Stimulated activated CD8-positive, alpha-beta memory T cell treated with anti-CD3 and anti-CD28 coated beads, Interleukin-2, amount 100 ng/mL, for 48 hours (primary cell): Measurements from ENCODE around the gene CIITA.

Experiments used
- DNase-seq, 2 donors: peaks; one replicate each; pipeline ENCODE4 v3.0.0-alpha.2; 2020; ENCODE audit warnings: low read depth in 2 of 2

Gene CIITA

GRCh38 chr16:10978871-10979446 is 102.0 kb downstream of the CIITA start:
- no peak for DNase-seq

DNA sequence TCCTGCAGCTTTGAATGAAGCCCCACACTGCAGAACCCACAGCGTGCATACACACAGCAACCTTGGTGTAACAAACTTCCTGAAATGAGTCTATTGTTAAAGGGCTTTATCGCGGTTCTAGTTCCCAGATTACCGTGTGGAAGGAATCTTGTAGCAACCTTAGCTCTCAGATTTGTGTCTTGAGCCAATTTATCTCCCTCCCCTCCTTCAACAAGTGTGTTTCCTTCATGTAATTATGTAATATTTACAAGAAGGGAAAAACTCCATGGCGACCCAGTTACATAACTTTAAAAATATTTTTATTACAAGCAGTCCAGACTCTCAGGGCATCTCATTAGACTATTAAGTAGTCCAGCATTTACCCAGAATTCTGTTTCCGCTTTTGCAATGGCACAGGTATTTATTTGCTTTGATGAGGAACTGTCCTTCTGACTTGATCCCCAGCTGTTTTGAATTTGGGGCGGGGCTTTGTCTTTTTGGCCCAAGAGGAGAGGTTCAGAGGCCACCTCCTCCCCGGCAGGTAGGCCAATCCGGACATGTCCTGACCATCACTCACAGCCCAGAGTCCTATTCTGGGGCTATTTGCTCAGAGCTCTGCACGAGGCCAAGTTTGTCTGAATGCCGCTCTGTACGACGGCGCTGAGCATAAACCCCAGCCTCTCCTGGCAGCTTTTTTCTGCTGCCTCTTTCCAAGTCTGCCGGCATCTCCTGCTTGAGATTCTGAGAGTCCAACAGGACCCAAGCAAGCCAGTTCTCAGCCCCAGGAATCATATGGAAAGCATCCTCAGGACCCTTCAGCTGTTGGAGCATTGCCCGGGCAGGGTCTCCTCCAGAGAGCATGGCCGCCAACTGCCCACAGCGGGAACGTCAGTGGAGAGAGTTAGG is 103.0 kb downstream of the CIITA start:
- no peak for DNase-seq

GRCh38 chr16:10980813-10981212 is 103.8 kb downstream of the CIITA start:
- DNase-seq: no peak

DNA sequence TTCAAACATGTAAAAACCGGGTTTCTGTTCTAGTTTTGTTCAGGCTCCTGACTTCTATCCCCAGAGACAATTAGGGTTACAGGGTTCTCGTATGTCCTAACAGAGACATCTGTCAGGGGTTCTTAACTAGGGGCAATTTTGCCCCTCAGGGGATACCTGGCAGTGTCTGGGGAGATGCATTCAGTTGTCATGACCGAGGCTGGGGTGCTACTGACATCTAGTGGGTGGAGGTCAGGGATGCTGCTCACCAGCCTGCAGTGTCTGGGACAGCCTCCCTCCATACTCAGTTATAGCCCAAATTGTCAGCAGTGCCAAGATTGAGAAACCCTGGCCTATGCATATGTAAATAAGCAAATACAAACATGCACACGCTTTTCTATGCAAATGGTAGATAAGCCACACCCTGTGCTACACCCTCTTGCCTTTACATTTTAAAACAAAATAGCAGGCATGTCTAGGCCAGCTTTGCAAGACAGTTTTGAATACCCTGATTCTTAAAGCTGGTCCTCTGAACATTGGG is 104.8 kb downstream of the CIITA start:
- DNase-seq: peak in 1 of 2 donors; percentile 50

GRCh38 chr16:10982465-10983150 is 105.6 kb downstream of the CIITA start:
- no peak for DNase-seq

- DNase-seq: no peak
These were observed 106.2 kb downstream of the CIITA start for GRCh38 chr16:10983159-10983558.

DNA sequence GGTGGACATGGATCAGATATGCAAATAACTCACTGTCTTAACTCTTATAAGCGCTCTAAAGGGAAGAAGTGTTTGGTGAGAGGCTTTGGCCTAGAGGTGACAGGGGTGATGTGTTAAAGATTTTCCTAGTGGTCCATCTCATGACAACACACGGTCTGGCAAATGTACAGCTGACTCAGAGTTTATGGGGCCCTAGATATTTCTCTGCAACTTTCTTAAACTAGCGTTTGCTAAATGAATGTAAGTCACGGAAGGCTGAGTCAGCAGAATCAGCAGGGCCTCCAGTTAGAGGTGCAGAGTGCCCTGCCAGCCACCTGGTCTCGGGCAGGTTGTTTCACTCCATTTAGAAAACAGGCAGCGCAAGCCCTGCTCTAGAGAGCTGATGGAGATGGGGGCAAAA is 107.5 kb downstream of the CIITA start:
- DNase-seq: no peak
